ENCODE measurements around the gene HPSE2.

HPSE2 gene

DNA sequence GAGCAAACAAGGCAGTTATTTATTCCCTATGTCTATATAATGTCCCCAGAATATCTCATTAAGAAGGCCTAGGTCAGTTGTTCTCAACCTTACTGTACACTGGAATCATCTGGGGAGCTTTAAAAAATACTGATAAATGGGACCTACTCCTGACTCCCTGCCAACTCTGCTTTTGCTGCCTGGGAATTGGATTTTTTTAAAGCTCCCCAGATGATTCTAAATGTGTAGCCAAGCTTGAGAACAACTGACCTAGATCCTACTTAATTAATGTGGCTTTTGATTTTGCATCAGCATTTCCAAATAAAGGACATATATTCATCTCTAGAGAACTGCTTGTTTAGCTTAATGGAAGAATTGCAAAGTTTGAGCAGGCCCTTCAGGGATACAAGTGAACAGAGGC lies 697.2 kb downstream of the HPSE2 start:
- TF ChIP-seq, protein P1, sequence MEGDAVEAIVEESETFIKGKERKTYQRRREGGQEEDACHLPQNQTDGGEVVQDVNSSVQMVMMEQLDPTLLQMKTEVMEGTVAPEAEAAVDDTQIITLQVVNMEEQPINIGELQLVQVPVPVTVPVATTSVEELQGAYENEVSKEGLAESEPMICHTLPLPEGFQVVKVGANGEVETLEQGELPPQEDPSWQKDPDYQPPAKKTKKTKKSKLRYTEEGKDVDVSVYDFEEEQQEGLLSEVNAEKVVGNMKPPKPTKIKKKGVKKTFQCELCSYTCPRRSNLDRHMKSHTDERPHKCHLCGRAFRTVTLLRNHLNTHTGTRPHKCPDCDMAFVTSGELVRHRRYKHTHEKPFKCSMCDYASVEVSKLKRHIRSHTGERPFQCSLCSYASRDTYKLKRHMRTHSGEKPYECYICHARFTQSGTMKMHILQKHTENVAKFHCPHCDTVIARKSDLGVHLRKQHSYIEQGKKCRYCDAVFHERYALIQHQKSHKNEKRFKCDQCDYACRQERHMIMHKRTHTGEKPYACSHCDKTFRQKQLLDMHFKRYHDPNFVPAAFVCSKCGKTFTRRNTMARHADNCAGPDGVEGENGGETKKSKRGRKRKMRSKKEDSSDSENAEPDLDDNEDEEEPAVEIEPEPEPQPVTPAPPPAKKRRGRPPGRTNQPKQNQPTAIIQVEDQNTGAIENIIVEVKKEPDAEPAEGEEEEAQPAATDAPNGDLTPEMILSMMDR (IDR thresholded peaks at IDR 0.05; ENCODE audit: low read depth, low read length), result no peak
- no peak for DNase-seq (ENCODE audit: extremely low read depth, low read depth)

DNA sequence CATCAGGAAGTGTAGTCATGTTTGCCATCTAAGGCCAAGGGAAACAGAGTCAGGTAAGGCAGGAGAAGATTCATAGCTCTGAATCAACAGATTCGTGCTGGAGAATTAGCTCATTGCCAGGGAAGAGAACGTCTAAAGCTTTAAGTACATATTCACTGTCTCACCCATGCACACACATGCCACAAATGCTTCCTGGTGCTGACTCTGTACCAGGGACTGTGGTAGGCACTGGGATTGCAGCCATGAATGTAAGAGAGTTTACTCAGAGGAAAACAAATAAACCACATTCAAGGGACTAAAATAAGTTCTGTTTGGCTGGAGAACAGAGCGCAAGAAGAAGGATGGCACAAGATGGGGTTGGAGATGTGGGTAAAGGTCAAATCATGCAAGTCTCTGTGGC lies 699.1 kb downstream of the HPSE2 start:
- DNase-seq (ENCODE audit: extremely low read depth, low read depth), result no peak
- TF ChIP-seq, protein P1 (IDR thresholded peaks at IDR 0.05; ENCODE audit: low read depth, low read length), result no peak

DNA sequence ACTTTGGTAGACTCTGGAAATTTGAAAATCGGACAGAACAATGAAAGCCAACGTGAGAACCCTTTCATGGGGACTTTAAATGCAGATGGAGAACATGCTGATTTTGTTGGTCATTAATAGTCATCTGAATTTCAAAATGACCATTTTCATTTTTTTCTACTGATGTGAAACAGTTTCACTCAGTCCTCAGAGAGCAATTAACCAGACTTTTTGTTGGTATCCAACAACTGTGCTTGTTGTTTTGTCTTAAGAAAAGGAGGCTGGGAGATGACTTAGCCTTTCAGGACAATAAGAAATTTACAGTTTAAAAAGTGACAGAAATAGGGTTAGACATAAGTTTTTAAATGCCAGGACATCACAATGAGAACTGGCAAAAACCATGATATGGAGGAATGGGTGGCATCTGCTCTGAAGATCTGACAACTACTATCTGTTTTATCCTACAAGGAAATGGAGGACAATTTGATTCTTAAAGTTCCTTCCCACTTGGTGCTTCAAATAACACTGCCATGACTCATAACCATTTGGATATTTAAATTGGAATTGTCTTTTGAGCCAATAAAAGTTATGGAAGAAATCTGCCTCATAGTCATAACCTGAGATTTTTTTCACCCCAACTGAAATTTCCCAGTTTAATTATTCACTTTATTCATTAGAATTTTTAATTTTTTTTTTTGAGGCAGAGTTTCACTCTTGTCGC lies 701.8 kb downstream of the HPSE2 start:
- DNase-seq (ENCODE audit: extremely low read depth, low read depth), result no peak
- TF ChIP-seq, protein P1 (IDR thresholded peaks at IDR 0.05; ENCODE audit: low read depth, low read length), result no peak

DNA sequence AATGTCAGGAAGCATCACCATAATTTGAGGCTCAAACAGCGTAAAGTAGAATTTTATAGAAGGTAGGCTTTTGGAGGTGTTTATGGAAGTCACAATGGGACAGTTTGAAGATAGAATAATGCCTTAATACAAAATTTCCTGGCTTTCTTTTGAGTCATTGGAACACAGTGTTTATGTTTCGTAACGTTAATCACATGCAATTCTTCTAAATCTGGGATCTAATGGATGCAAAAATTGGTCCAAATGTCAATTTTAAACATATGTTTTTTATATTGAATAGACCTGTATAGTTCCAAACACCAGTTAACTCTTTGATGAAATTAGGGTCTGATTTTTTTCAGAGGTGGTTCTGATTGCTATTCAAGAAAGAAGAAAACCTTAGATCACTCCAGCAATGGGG lies 702.4 kb downstream of the HPSE2 start:
- TF ChIP-seq, protein P1 (IDR thresholded peaks at IDR 0.05; ENCODE audit: low read depth, low read length), result no peak

DNA sequence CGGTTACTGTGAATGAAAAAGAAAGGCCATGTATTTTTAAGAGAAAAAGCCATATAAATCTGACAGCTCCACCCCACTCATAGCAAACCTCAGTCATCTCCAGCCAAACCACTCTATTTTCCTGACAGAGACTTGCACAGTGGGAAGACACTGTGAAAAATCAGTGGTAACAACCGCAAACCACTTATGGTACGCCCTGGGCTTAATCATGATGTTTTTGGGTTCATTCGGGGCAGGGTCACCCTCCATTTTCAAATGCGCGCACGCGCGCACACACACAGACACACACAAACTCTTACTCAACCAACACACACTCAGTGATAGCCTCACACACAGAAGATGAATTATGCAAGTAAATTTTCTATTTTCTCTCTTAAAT lies 706.9 kb downstream of the HPSE2 start:
- DNase-seq (ENCODE audit: extremely low read depth, low read depth), result no peak
- TF ChIP-seq, protein P1 (IDR thresholded peaks at IDR 0.05; ENCODE audit: low read depth, low read length), result no peak

More for the DNA sequence above, 702.4 kb downstream of the HPSE2 start:
- DNase-seq (ENCODE audit: extremely low read depth, low read depth), result no peak

DNA sequence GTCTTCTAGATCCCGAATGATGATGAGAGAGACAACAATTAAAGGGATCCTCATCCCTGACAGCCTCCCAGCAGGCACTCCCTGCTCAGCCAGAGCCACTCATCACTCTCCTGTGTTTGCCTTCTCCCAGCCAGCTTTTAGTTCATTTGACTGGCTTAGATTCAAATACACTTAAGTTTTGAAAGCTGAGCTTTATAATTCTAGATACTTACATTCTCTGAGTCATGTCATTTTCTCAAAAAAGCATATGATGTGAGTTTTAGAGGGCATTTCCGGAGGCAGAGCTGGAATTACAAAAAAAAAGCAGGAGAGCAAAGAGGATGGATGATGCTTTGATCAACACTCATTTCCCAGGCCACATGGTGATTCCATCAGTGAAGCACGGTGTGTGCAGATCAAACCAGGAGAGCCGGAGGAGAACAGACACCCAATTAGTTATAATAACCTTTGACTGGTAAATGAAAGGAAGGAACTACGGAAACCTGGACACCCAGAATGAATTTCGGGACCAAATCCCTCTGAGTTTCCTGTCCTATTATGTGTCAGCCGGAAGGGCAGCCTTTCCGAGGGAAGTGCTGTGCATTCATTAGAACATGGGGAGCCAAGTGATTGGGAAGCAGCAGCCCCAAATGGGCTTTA lies 707.4 kb downstream of the HPSE2 start:
- DNase-seq (ENCODE audit: extremely low read depth, low read depth), result no peak
- TF ChIP-seq, protein P1 (IDR thresholded peaks at IDR 0.05; ENCODE audit: low read depth, low read length), result no peak

DNA sequence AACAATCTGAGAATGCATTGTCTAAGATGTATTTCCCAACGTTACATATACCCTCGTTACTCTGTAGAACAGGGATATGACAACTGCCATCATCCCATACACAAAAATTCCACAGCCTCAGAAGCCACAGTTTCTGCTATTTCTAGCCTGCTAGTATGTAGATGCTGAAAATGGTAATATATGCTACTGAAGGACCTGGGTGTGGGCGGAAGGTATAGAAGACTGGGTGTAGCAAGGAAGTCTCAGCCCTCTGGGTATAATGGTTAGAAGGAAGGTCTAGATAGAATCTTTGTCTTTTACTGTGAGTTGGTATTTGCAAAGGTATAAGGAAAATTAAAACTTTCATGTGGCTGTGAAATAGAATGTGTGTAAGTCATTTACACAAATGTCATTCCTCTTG lies 709.7 kb downstream of the HPSE2 start:
- DNase-seq (ENCODE audit: extremely low read depth, low read depth), result no peak
- TF ChIP-seq, protein P1 (IDR thresholded peaks at IDR 0.05; ENCODE audit: low read depth, low read length), result no peak
